Nephron progenitor cell (in vitro differentiated cells): ENCODE data around the gene SLC25A21.

Experiments used
- DNase-seq: peaks from one replicate; pipeline ENCODE4 v3.0.0; 2021
- H3K27ac Mint-ChIP-seq: 2 replicates; pipeline ENCODE4 v1.8.0; 2021; ENCODE audit warnings: mild to moderate bottlenecking, moderate library complexity, mixed read lengths
- H3K27me3 Mint-ChIP-seq: 2 replicates; pipeline ENCODE4 v1.8.0; 2021; ENCODE audit warnings: mild to moderate bottlenecking, low read depth, mixed read lengths; ENCODE audit not compliant: poor library complexity
- H3K36me3 Mint-ChIP-seq: 2 replicates; pipeline ENCODE4 v1.8.0; 2021; ENCODE audit warnings: low read depth, mixed read lengths
- H3K4me1 Mint-ChIP-seq: 2 replicates; pipeline ENCODE4 v1.8.0; 2021; ENCODE audit warnings: mixed read lengths
- H3K4me3 Mint-ChIP-seq: 2 replicates; pipeline ENCODE4 v1.8.0; 2021; ENCODE audit warnings: mild to moderate bottlenecking, moderate library complexity, mixed read lengths
- H3K9me3 Mint-ChIP-seq: 2 replicates; pipeline ENCODE4 v1.8.0; 2021; ENCODE audit warnings: mild to moderate bottlenecking, moderate library complexity, mixed read lengths
- TF ChIP-seq, protein P1 (sequence below): fragments of 200-600 bp; sonication (generic); IDR thresholded peaks from 2 replicates; pipeline ENCODE4 v1.5.0; 2021; ENCODE audit warnings: antibody characterized with exemption

The SLC25A21 gene

DNA sequence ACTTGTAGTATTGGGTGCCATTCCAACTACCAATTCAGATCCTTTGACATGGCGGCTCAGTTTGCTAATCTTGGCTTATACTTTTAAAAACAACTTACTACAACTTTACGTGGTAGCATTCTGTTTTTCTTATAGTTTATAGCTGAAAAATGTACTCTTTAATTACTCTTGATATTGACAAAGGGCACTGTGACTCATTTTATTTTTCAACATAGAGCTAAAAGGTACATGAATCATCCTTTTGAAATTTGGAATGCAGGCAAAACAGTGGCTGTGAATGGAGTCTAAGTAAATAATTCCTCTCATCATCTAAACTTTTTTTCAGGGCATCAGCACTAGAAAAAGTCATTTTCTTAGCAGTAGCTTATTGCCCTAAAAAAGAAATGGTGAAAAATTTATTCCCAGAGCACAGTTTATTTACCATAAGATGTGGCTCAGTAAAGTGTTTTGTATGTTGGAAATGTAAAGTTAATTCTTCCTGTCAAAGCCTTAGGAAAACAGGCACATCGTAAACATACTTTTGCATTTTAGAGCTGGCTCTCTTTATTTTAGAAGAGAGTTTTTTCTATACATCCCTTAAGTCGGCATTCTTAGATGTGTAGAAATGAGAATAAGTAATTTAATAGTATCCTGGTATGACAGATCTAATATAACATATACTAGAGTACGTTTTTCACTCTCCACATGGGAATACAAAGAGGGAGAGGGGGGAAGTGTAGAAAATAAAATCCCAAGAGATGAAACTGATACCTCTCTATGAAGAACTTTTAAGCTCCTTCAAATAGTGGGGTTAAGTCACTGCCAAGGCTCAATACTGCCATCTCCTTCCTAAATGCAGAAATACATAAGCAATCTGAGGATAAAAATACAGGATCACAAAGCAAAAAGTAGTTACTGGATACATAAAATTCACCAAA is 55.2 kb downstream of the SLC25A21 start:
- peaks cover 18% of the 10 kb centered on the region for H3K36me3 Mint-ChIP-seq
- TF ChIP-seq, protein P1, sequence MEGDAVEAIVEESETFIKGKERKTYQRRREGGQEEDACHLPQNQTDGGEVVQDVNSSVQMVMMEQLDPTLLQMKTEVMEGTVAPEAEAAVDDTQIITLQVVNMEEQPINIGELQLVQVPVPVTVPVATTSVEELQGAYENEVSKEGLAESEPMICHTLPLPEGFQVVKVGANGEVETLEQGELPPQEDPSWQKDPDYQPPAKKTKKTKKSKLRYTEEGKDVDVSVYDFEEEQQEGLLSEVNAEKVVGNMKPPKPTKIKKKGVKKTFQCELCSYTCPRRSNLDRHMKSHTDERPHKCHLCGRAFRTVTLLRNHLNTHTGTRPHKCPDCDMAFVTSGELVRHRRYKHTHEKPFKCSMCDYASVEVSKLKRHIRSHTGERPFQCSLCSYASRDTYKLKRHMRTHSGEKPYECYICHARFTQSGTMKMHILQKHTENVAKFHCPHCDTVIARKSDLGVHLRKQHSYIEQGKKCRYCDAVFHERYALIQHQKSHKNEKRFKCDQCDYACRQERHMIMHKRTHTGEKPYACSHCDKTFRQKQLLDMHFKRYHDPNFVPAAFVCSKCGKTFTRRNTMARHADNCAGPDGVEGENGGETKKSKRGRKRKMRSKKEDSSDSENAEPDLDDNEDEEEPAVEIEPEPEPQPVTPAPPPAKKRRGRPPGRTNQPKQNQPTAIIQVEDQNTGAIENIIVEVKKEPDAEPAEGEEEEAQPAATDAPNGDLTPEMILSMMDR = peak; percentile 43
- H3K27me3 Mint-ChIP-seq = no peaks in the 10 kb centered on the region
- peak overlapping the region; percentile 22 for H3K27ac Mint-ChIP-seq
- DNase-seq = no peak
- H3K4me1 Mint-ChIP-seq = peaks cover 34% of the 10 kb centered on the region
- no peak overlapping the region for H3K4me3 Mint-ChIP-seq
- H3K9me3 Mint-ChIP-seq = peaks cover 13% of the 10 kb centered on the region

GRCh38 chr14:37115406-37115805 is 57.0 kb downstream of the SLC25A21 start:
- TF ChIP-seq, protein P1 = no peak
- H3K36me3 Mint-ChIP-seq = peaks cover 9% of the 10 kb centered on the region
- no peak overlapping the region for H3K4me3 Mint-ChIP-seq
- no peak for DNase-seq
- peaks cover 30% of the 10 kb centered on the region for H3K4me1 Mint-ChIP-seq
- no peaks in the 10 kb centered on the region for H3K27me3 Mint-ChIP-seq
- no peak overlapping the region for H3K27ac Mint-ChIP-seq
- H3K9me3 Mint-ChIP-seq = peaks cover 6% of the 10 kb centered on the region

- H3K4me3 Mint-ChIP-seq = no peak overlapping the region
- no peak for DNase-seq
- peaks cover 27% of the 10 kb centered on the region for H3K4me1 Mint-ChIP-seq
- H3K27me3 Mint-ChIP-seq = no peaks in the 10 kb centered on the region
- no peak overlapping the region for H3K27ac Mint-ChIP-seq
- H3K36me3 Mint-ChIP-seq = peaks cover 9% of the 10 kb centered on the region
- TF ChIP-seq, protein P1 = no peak
- H3K9me3 Mint-ChIP-seq = peaks cover 6% of the 10 kb centered on the region
These were observed 57.8 kb downstream of the SLC25A21 start for GRCh38 chr14:37114559-37114958.

- no peak for DNase-seq
- H3K36me3 Mint-ChIP-seq = peaks cover 9% of the 10 kb centered on the region
- no peak overlapping the region for H3K27ac Mint-ChIP-seq
- H3K4me3 Mint-ChIP-seq = no peak overlapping the region
- TF ChIP-seq, protein P1 = no peak
- peaks cover 27% of the 10 kb centered on the region for H3K4me1 Mint-ChIP-seq
- no peaks in the 10 kb centered on the region for H3K27me3 Mint-ChIP-seq
- H3K9me3 Mint-ChIP-seq = peaks cover 6% of the 10 kb centered on the region
These were observed 58.4 kb downstream of the SLC25A21 start for GRCh38 chr14:37114002-37114401.

- TF ChIP-seq, protein P1 = no peak
- no peak for DNase-seq
- no peaks in the 10 kb centered on the region for H3K9me3 Mint-ChIP-seq
- H3K27ac Mint-ChIP-seq = peak overlapping the region; percentile 27
- H3K27me3 Mint-ChIP-seq = peaks cover 4% of the 10 kb centered on the region
- no peaks in the 10 kb centered on the region for H3K4me1 Mint-ChIP-seq
- no peaks in the 10 kb centered on the region for H3K36me3 Mint-ChIP-seq
- no peak overlapping the region for H3K4me3 Mint-ChIP-seq
These were observed 74.3 kb downstream of the SLC25A21 start for GRCh38 chr14:37098132-37098531.

GRCh38 chr14:37094502-37094901 is 77.9 kb downstream of the SLC25A21 start:
- Mint-ChIP-seq H3K27ac (no peak overlapping the region), H3K4me1 (peaks cover 6% of the 10 kb centered on the region), H3K36me3 (no peaks in the 10 kb centered on the region), H3K27me3 (peaks cover 4% of the 10 kb centered on the region), H3K4me3 (no peak overlapping the region), H3K9me3 (no peaks in the 10 kb centered on the region)
- TF ChIP-seq, protein P1 = no peak
- DNase-seq = no peak
